Karpas-422 (cell line): Measurements from ENCODE around the gene IL17RD. TPM values are rescaled to one million over a fixed set of nuclear protein-coding genes. Genes with fewer than 3 reads are reported as not detected.

Experiments used
- DNase-seq: peaks from one replicate; pipeline ENCODE4 v3.0.0-alpha.2; 2015
- H2AFZ ChIP-seq: fragments of 200-600 bp; sonication (generic); 2 replicates; pipeline ENCODE4 v1.6.1; 2014; ENCODE audit warnings: antibody characterized with exemption, low read length, mixed read lengths
- H3K27ac ChIP-seq: fragments of 200-600 bp; sonication (generic); 2 replicates; pipeline ENCODE4 v1.5.1; 2014; ENCODE audit warnings: mild to moderate bottlenecking, low read length, moderate library complexity
- H3K27me3 ChIP-seq: fragments of 200-600 bp; sonication (generic); 2 replicates; pipeline ENCODE4 v1.6.1; 2014; ENCODE audit warnings: low read length, mixed read lengths
- H3K36me3 ChIP-seq: fragments of 200-600 bp; sonication (generic); 2 replicates; pipeline ENCODE4 v1.6.1; 2014; ENCODE audit warnings: low read length, mixed read lengths; ENCODE audit not compliant: insufficient read depth
- H3K4me1 ChIP-seq: fragments of 200-600 bp; sonication (generic); 2 replicates; pipeline ENCODE4 v1.6.1; 2014; ENCODE audit warnings: mild to moderate bottlenecking, low read length, mixed read lengths
- H3K4me2 ChIP-seq: fragments of 200-600 bp; sonication (generic); 2 replicates; pipeline ENCODE4 v1.6.1; 2014; ENCODE audit warnings: low read length, low read depth, mild to moderate bottlenecking; ENCODE audit not compliant: poor library complexity, severe bottlenecking
- H3K4me3 ChIP-seq: fragments of 200-600 bp; sonication (generic); 2 replicates; pipeline ENCODE4 v1.5.1; 2014; ENCODE audit warnings: mild to moderate bottlenecking, antibody characterized with exemption, low read length, mixed read lengths
- H3K79me2 ChIP-seq: fragments of 200-600 bp; sonication (generic); 2 replicates; pipeline ENCODE4 v1.6.1; 2014; ENCODE audit warnings: mild to moderate bottlenecking, low read length, mixed read lengths
- H3K9ac ChIP-seq: fragments of 200-600 bp; sonication (generic); 2 replicates; pipeline ENCODE4 v1.6.0; 2014; ENCODE audit warnings: low read length
- H3K9me2 ChIP-seq: fragments of 200-600 bp; sonication (generic), shearing (Covaris generic); replicated peaks from 2 replicates; pipeline ENCODE4 v1.6.0; 2014; ENCODE audit warnings: mild to moderate bottlenecking, low read length, moderate library complexity; ENCODE audit not compliant: insufficient read depth
- H3K9me3 ChIP-seq: fragments of 300-700, 200-600 bp; sonication (generic); 2 replicates; pipeline ENCODE4 v1.6.1; 2014; ENCODE audit warnings: low read length, mixed read lengths
- H4K20me1 ChIP-seq: fragments of 200-600 bp; sonication (generic); 2 replicates; pipeline ENCODE4 v1.6.1; 2014; ENCODE audit warnings: mild to moderate bottlenecking, antibody characterized with exemption, low read length, low read depth; ENCODE audit not compliant: insufficient read depth
- total RNA-seq: library from RNA; depleted of rRNA; stranded (reverse); fragments of >200 nt; shearing (Covaris generic); gene quantifications from 2 replicates; pipeline ENCODE4 v1.2.3, GENCODE V29; 2014; ENCODE audit warnings: low replicate concordance

The IL17RD gene
- total RNA-seq, 1 experiment from 2014 or later = 1.2 TPM

GRCh38 chr3:57130571-57131209 lies 34.5 kb downstream of the IL17RD start:
- H3K27me3 ChIP-seq = no peaks in the 10 kb centered on the region
- H3K9me3 ChIP-seq = no peaks in the 10 kb centered on the region
- H3K4me2 ChIP-seq = no peak overlapping the region
- H2AFZ ChIP-seq = peak overlapping the region; percentile 3; the same call in 1 of the 2 replicates
- no peaks in the 10 kb centered on the region for H3K36me3 ChIP-seq
- no peaks in the 10 kb centered on the region for H3K79me2 ChIP-seq
- H3K4me1 ChIP-seq = 0 out of 2 replicates have a peak, but pooled peaks cover 3% of the 10 kb centered on the region
- H3K27ac ChIP-seq = no peak overlapping the region
- no peaks in the 10 kb centered on the region for H4K20me1 ChIP-seq
- no peak overlapping the region for H3K9ac ChIP-seq
- no peak for DNase-seq
- H3K4me3 ChIP-seq = no peak overlapping the region
- no peaks in the 10 kb centered on the region for H3K9me2 ChIP-seq

- Histone ChIP-seq H3K9ac (no peak overlapping the region), H2AFZ (no peak overlapping the region), H3K27me3 (no peaks in the 10 kb centered on the region), H3K4me3 (no peak overlapping the region), H3K4me2 (no peak overlapping the region), H3K79me2 (no peaks in the 10 kb centered on the region), H3K9me2 (no peaks in the 10 kb centered on the region), H3K9me3 (no peaks in the 10 kb centered on the region), H3K36me3 (no peaks in the 10 kb centered on the region), H4K20me1 (no peaks in the 10 kb centered on the region), H3K27ac (no peak overlapping the region), H3K4me1 (0 out of 2 replicates have a peak, but pooled peaks cover 3% of the 10 kb centered on the region)
- no peak for DNase-seq
Observed at GRCh38 chr3:57128826-57129667, 36.1 kb downstream of the IL17RD start.

GRCh38 chr3:57127891-57128518 lies 37.1 kb downstream of the IL17RD start:
- H3K9me2 ChIP-seq = no peaks in the 10 kb centered on the region
- H3K4me3 ChIP-seq = no peak overlapping the region
- no peak overlapping the region for H3K4me2 ChIP-seq
- H3K9me3 ChIP-seq = no peaks in the 10 kb centered on the region
- H4K20me1 ChIP-seq = no peaks in the 10 kb centered on the region
- H3K27me3 ChIP-seq = no peaks in the 10 kb centered on the region
- H3K27ac ChIP-seq = no peak overlapping the region
- H3K9ac ChIP-seq = no peak overlapping the region
- DNase-seq = no peak
- H3K4me1 ChIP-seq = 0 out of 2 replicates have a peak, but pooled peaks cover 3% of the 10 kb centered on the region
- no peak overlapping the region for H2AFZ ChIP-seq
- no peaks in the 10 kb centered on the region for H3K79me2 ChIP-seq
- no peaks in the 10 kb centered on the region for H3K36me3 ChIP-seq

GRCh38 chr3:57126244-57126643 lies 38.9 kb downstream of the IL17RD start:
- H2AFZ ChIP-seq = no peak overlapping the region
- H3K9ac ChIP-seq = no peak overlapping the region
- no peaks in the 10 kb centered on the region for H3K27me3 ChIP-seq
- no peaks in the 10 kb centered on the region for H3K9me2 ChIP-seq
- H3K4me1 ChIP-seq = 0 out of 2 replicates have a peak, but pooled peaks cover 3% of the 10 kb centered on the region
- no peaks in the 10 kb centered on the region for H3K36me3 ChIP-seq
- H3K4me3 ChIP-seq = no peak overlapping the region
- no peaks in the 10 kb centered on the region for H3K79me2 ChIP-seq
- no peaks in the 10 kb centered on the region for H3K9me3 ChIP-seq
- H4K20me1 ChIP-seq = no peaks in the 10 kb centered on the region
- no peak for DNase-seq
- no peak overlapping the region for H3K27ac ChIP-seq
- H3K4me2 ChIP-seq = no peak overlapping the region

- no peak overlapping the region for H3K9ac ChIP-seq
- no peaks in the 10 kb centered on the region for H3K4me1 ChIP-seq
- no peaks in the 10 kb centered on the region for H3K27me3 ChIP-seq
- H3K36me3 ChIP-seq = no peaks in the 10 kb centered on the region
- no peaks in the 10 kb centered on the region for H3K79me2 ChIP-seq
- no peak overlapping the region for H2AFZ ChIP-seq
- H3K4me2 ChIP-seq = no peak overlapping the region
- no peak overlapping the region for H3K27ac ChIP-seq
- no peaks in the 10 kb centered on the region for H3K9me2 ChIP-seq
- no peaks in the 10 kb centered on the region for H4K20me1 ChIP-seq
- no peaks in the 10 kb centered on the region for H3K9me3 ChIP-seq
- no peak for DNase-seq
- no peak overlapping the region for H3K4me3 ChIP-seq
Observed at GRCh38 chr3:57120451-57121174, 44.5 kb downstream of the IL17RD start.

GRCh38 chr3:57120040-57120439 lies 45.1 kb downstream of the IL17RD start:
- H3K9me3 ChIP-seq = no peaks in the 10 kb centered on the region
- no peaks in the 10 kb centered on the region for H3K27me3 ChIP-seq
- no peak overlapping the region for H3K4me3 ChIP-seq
- no peak overlapping the region for H3K9ac ChIP-seq
- H3K4me2 ChIP-seq = no peak overlapping the region
- H3K9me2 ChIP-seq = no peaks in the 10 kb centered on the region
- no peak overlapping the region for H3K27ac ChIP-seq
- no peaks in the 10 kb centered on the region for H4K20me1 ChIP-seq
- DNase-seq = no peak
- no peak overlapping the region for H2AFZ ChIP-seq
- no peaks in the 10 kb centered on the region for H3K79me2 ChIP-seq
- H3K36me3 ChIP-seq = no peaks in the 10 kb centered on the region
- no peaks in the 10 kb centered on the region for H3K4me1 ChIP-seq

GRCh38 chr3:57118254-57118653 lies 46.9 kb downstream of the IL17RD start:
- Histone ChIP-seq H3K27ac (no peak overlapping the region), H3K9me3 (no peaks in the 10 kb centered on the region), H3K4me2 (no peak overlapping the region), H3K9me2 (no peaks in the 10 kb centered on the region), H4K20me1 (no peaks in the 10 kb centered on the region), H3K4me3 (no peak overlapping the region), H3K36me3 (no peaks in the 10 kb centered on the region), H3K4me1 (no peaks in the 10 kb centered on the region), H3K9ac (no peak overlapping the region), H3K79me2 (no peaks in the 10 kb centered on the region), H3K27me3 (no peaks in the 10 kb centered on the region), H2AFZ (no peak overlapping the region)
- DNase-seq = no peak

GRCh38 chr3:57116501-57116900 lies 48.7 kb downstream of the IL17RD start:
- Histone ChIP-seq H3K9me2 (no peaks in the 10 kb centered on the region), H3K4me1 (peaks cover 1% of the 10 kb centered on the region)
- no peak for DNase-seq

More at GRCh38 chr3:57116501-57116900, 48.7 kb downstream of the IL17RD start:
- no peaks in the 10 kb centered on the region for H3K9me3 ChIP-seq
- no peaks in the 10 kb centered on the region for H3K27me3 ChIP-seq
- no peak overlapping the region for H2AFZ ChIP-seq
- H3K4me2 ChIP-seq = no peak overlapping the region
- no peak overlapping the region for H3K9ac ChIP-seq
- H3K79me2 ChIP-seq = no peaks in the 10 kb centered on the region
- H3K27ac ChIP-seq = no peak overlapping the region
- H3K4me3 ChIP-seq = no peak overlapping the region
- H4K20me1 ChIP-seq = no peaks in the 10 kb centered on the region
- no peaks in the 10 kb centered on the region for H3K36me3 ChIP-seq
